GM12878 (cell line): ENCODE measurements around the gene SLC2A1.

Experiments
- CREB1 ChIP-seq: IDR thresholded peaks from 2 replicates; pipeline ENCODE4 v1.6.1; 2012; ENCODE audit warnings: low read depth, mild to moderate bottlenecking, inconsistent platforms
- CTCF ChIP-seq, 3 experiments: IDR thresholded peaks in 2 of 3; conservative IDR thresholded peaks in 1 of 3; 2 replicates each; pipeline ENCODE4 v1.5.1; 2011; ENCODE audit warnings: low read depth in 3 of 3, low read length in 3 of 3, mild to moderate bottlenecking in 3 of 3, control low read depth in 2 of 3, moderate library complexity in 2 of 3, inconsistent platforms in 1 of 3, mixed read lengths in 1 of 3; ENCODE audit not compliant: control insufficient read depth in 2 of 3, insufficient read depth in 1 of 3; ENCODE audit errors: extremely low read depth in 1 of 3
- E2F4 ChIP-seq: IDR thresholded peaks from 2 replicates; pipeline ENCODE4 v1.6.1; 2012; ENCODE audit warnings: low read depth, low read length, improper control_type of control experiment
- EZH2 ChIP-seq: IDR thresholded peaks from 2 replicates; pipeline ENCODE4 v1.6.1; 2012; ENCODE audit warnings: low read depth, mild to moderate bottlenecking, control low read depth, inconsistent platforms, low read length, borderline replicate concordance; ENCODE audit not compliant: control insufficient read depth
- GABPA ChIP-seq: IDR thresholded peaks from 2 replicates; pipeline ENCODE4 v1.6.1; 2014; ENCODE audit warnings: antibody characterized with exemption, low read depth, mild to moderate bottlenecking, inconsistent platforms
- NKRF ChIP-seq: fragments of 450-650 bp; conservative IDR thresholded peaks from 2 replicates; pipeline ENCODE4 v1.6.1; 2017; ENCODE audit warnings: mild to moderate bottlenecking, moderate library complexity
- SIX5 ChIP-seq: IDR thresholded peaks from 2 replicates; pipeline ENCODE4 v1.6.1; 2011; ENCODE audit warnings: mild to moderate bottlenecking, low read depth, low read length, moderate library complexity; ENCODE audit not compliant: severe bottlenecking
- SMC3 ChIP-seq: IDR thresholded peaks from 2 replicates; pipeline ENCODE4 v1.6.1; 2011; ENCODE audit warnings: low read length, improper control_type of control experiment, borderline replicate concordance
- SUZ12 ChIP-seq: fragments of 200-600 bp; sonication (generic); IDR thresholded peaks from one replicate; pipeline ENCODE4 v1.6.1; 2018; ENCODE audit warnings: antibody characterized with exemption, mild to moderate bottlenecking; ENCODE audit not compliant: unreplicated experiment

GRCh38 chr1:42955311-42956063, 3.2 kb downstream of the SLC2A1 start:
- TF ChIP-seq CREB1 (no peak), CTCF (IDR thresholded peaks at IDR 0.05 in 2 of 3, conservative IDR thresholded peaks at IDR 0.05 in 1 of 3; ENCODE audit: control insufficient read depth in 2 of 3, extremely low read depth in 1 of 3, insufficient read depth in 1 of 3, low read depth in 3 of 3, low read length in 3 of 3) (no peak), SMC3 (no peak), NKRF (no peak), GABPA (no peak), EZH2 (no peak), SUZ12 (no peak), E2F4 (no peak), SIX5 (no peak)
